ENCODE results near the gene PAM16. TPM values are rescaled to one million over a fixed set of nuclear protein-coding genes. Genes with fewer than 3 reads are reported as not detected.

The PAM16 gene
- total RNA-seq, 1 experiment from 2014 or later, result 80.4 TPM

DNA sequence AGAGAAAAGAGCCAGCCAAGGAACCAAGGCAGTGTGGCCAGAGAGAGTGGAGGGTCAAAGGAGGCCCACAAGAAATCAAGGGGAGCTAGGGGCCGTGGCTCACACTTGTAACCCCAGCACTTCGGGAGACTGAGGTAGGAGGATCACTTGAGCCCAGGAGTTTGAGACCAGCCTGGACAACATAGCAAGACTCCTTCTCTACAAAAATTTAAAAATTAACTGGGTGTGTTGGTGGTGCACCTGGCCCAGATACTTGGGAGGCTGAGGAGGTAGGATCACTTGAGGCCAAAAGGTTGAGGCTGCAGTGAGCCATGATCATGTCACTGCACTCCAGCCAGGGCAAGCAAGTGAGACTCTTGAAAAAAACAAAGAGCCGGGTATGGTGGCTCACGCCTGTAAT is 59.4 kb downstream of the PAM16 start:
- no peak overlapping the region for H3T11ph ChIP-seq (ENCODE audit: low read length)
- H3K79me2 ChIP-seq (ENCODE audit: insufficient read depth, low read length), result no peaks in the 10 kb centered on the region
- H3K23ac ChIP-seq (ENCODE audit: insufficient read length, low read depth, low read length), result no peak overlapping the region
- no peak overlapping the region for H3K14ac ChIP-seq (ENCODE audit: insufficient read depth, low read length)
- no peak overlapping the region for H2BK15ac ChIP-seq (ENCODE audit: low read depth, low read length)
- Mint-ChIP-seq H3K36me3 (ENCODE audit: insufficient read depth in 1 of 3, low read depth in 3 of 3) (no peaks in the 10 kb centered on the region), H3K4me1 (peaks cover 36 to 40% of the 10 kb centered on the region in 2 experiments), H3K27ac (no peak overlapping the region), H3K27me3 (ENCODE audit: low read depth) (peaks cover 1% of the 10 kb centered on the region; the same call in 1 of the 2 replicates), H3K4me3 (no peak overlapping the region), H3K9me3 (no peaks in the 10 kb centered on the region)
- no peaks in the 10 kb centered on the region for H3K79me1 ChIP-seq (ENCODE audit: insufficient read depth, low read depth, low read length, poor library complexity, severe bottlenecking)
- no peak overlapping the region for H2BK120ac ChIP-seq (ENCODE audit: low read depth, low read length, poor library complexity, severe bottlenecking)
- no peak for DNase-seq
- H3K27me3 ChIP-seq (ENCODE audit: insufficient read depth, low read length), result no peaks in the 10 kb centered on the region
- H3K27ac ChIP-seq (ENCODE audit: insufficient read length, low read depth, low read length), result no peak overlapping the region
- no peak overlapping the region for H2BK20ac ChIP-seq (ENCODE audit: low read depth, low read length, poor library complexity, severe bottlenecking)
- peaks cover 5% of the 10 kb centered on the region; the same call in 1 of the 2 replicates for H3K4me1 ChIP-seq (ENCODE audit: insufficient read depth, low read length)
- no peak overlapping the region for H2AK5ac ChIP-seq (ENCODE audit: insufficient read length, low read length)
- no peak overlapping the region for H4K91ac ChIP-seq (ENCODE audit: insufficient read length, low read depth, low read length)
- no peak overlapping the region for H4K8ac ChIP-seq (replicated peaks; ENCODE audit: insufficient read length, low read depth, low read length)
- TF ChIP-seq, protein P1, sequence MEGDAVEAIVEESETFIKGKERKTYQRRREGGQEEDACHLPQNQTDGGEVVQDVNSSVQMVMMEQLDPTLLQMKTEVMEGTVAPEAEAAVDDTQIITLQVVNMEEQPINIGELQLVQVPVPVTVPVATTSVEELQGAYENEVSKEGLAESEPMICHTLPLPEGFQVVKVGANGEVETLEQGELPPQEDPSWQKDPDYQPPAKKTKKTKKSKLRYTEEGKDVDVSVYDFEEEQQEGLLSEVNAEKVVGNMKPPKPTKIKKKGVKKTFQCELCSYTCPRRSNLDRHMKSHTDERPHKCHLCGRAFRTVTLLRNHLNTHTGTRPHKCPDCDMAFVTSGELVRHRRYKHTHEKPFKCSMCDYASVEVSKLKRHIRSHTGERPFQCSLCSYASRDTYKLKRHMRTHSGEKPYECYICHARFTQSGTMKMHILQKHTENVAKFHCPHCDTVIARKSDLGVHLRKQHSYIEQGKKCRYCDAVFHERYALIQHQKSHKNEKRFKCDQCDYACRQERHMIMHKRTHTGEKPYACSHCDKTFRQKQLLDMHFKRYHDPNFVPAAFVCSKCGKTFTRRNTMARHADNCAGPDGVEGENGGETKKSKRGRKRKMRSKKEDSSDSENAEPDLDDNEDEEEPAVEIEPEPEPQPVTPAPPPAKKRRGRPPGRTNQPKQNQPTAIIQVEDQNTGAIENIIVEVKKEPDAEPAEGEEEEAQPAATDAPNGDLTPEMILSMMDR (conservative IDR thresholded peaks at IDR 0.05), result no peak
- H2BK5ac ChIP-seq (ENCODE audit: insufficient read length, low read length), result no peak overlapping the region
- no peak overlapping the region for H2BK12ac ChIP-seq (ENCODE audit: insufficient read length, low read depth, low read length)
- no peaks in the 10 kb centered on the region for H3K23me2 ChIP-seq (ENCODE audit: insufficient read length, low read depth, low read length, poor library complexity, severe bottlenecking)
- H4K20me1 ChIP-seq (ENCODE audit: control insufficient read depth, insufficient read depth, insufficient read length), result no peaks in the 10 kb centered on the region
- no CpG with 5 or more reads among the region's 4 CpGs for WGBS (ENCODE audit: extremely low coverage, insufficient read length, low lambda C conversion rate)
- H3K4ac ChIP-seq (ENCODE audit: low read depth, low read length), result no peak overlapping the region
- no peak overlapping the region for H3K9ac ChIP-seq (ENCODE audit: extremely low read depth, insufficient read length, low read length)
- no peak overlapping the region for H4K5ac ChIP-seq (ENCODE audit: insufficient read length, low read depth, low read length)
- H3K9me3 ChIP-seq (ENCODE audit: control insufficient read depth, low read depth, low read length), result no peaks in the 10 kb centered on the region
- H2AFZ ChIP-seq (ENCODE audit: low read length), result no peak overlapping the region
- H3K56ac ChIP-seq (ENCODE audit: insufficient read length, low read depth, low read length), result no peak overlapping the region
- H3K18ac ChIP-seq (ENCODE audit: insufficient read length, low read depth, low read length), result no peak overlapping the region
- H3K4me2 ChIP-seq (ENCODE audit: insufficient read depth, insufficient read length, low read length), result no peak overlapping the region

Other genes starting within 250 kb of the PAM16 start
- gene ADCY9, start 234.9 kb downstream of the PAM16 start, total RNA-seq (2021), result 4.7 and 5.7 TPM in 2 replicates
- not detected in 2 replicates for gene SRL, start 109.2 kb downstream of the PAM16 start, total RNA-seq (2021)
- 50.5 and 51.9 TPM in 2 replicates for gene TFAP4, start 78.3 kb downstream of the PAM16 start, total RNA-seq (2021)
- 14.3 and 14.9 TPM in 2 replicates for gene GLIS2, start 35.3 kb downstream of the PAM16 start, total RNA-seq (2021)
- gene VASN, start 20.5 kb upstream of the PAM16 start, total RNA-seq (2021), result 10.8 and 11.0 TPM in 2 replicates
- gene CORO7, start 65.3 kb upstream of the PAM16 start, total RNA-seq (2021), result 33.8 and 38.4 TPM in 2 replicates
- 56.2 and 60.5 TPM in 2 replicates for gene DNAJA3, start 74.5 kb upstream of the PAM16 start, total RNA-seq (2021)
- gene NMRAL1, start 123.3 kb upstream of the PAM16 start, total RNA-seq (2021), result 74.1 and 78.9 TPM in 2 replicates
- gene HMOX2, start 125.1 kb upstream of the PAM16 start, total RNA-seq (2021), result 44.4 and 45.7 TPM in 2 replicates
- 49.7 and 50.5 TPM in 2 replicates for gene CDIP1, start 187.5 kb upstream of the PAM16 start, total RNA-seq (2021)
- 1.4 and 2.0 TPM in 2 replicates for gene C16orf96, start 205.0 kb upstream of the PAM16 start, total RNA-seq (2021)